SK-N-SH (cell line): ENCODE measurements around the gene ZNF646.

Source experiments
- CHD2 ChIP-seq: fragments of 150-350 bp; IDR thresholded peaks from 2 replicates; pipeline ENCODE4 v1.6.1; 2018; ENCODE audit warnings: low read length; ENCODE audit not compliant: partially characterized antibody
- CTCF ChIP-seq: fragments of 200-600 bp; sonication (generic); IDR thresholded peaks from 2 replicates; pipeline ENCODE4 v1.6.1; 2017; ENCODE audit warnings: antibody characterized with exemption, mild to moderate bottlenecking, moderate library complexity
- ELF1 ChIP-seq: IDR thresholded peaks from 2 replicates; pipeline ENCODE4 v1.4.0; 2012
- JUND ChIP-seq: IDR thresholded peaks from 2 replicates; pipeline ENCODE4 v1.4.0; 2012
- NRF1 ChIP-seq: IDR thresholded peaks from 2 replicates; pipeline ENCODE4 v1.6.1; 2012; ENCODE audit warnings: low read depth, mild to moderate bottlenecking, low read length
- PBX3 ChIP-seq: IDR thresholded peaks from 2 replicates; pipeline ENCODE4; 2012
- POLR2AphosphoS5 ChIP-seq: IDR thresholded peaks from 2 replicates; pipeline ENCODE4 v1.6.1; 2012; ENCODE audit warnings: low read depth, low read length
- RAD21 ChIP-seq: IDR thresholded peaks from 2 replicates; pipeline ENCODE4 v1.6.1; 2012; ENCODE audit warnings: mild to moderate bottlenecking, low read length
- RCOR1 ChIP-seq: fragments of 150-350 bp; IDR thresholded peaks from 2 replicates; pipeline ENCODE4 v1.6.1; 2017; ENCODE audit warnings: antibody characterized with exemption, low read length
- SIN3A ChIP-seq: IDR thresholded peaks from 2 replicates; pipeline ENCODE4 v1.6.1; 2012; ENCODE audit warnings: low read depth, mild to moderate bottlenecking, low read length, moderate library complexity, borderline replicate concordance
- TAF1 ChIP-seq: IDR thresholded peaks from 2 replicates; pipeline ENCODE4 v1.6.1; 2012; ENCODE audit warnings: low read depth, mild to moderate bottlenecking, low read length, moderate library complexity, borderline replicate concordance
- YY1 ChIP-seq: IDR thresholded peaks from 2 replicates; pipeline ENCODE4 v1.4.0; 2012; ENCODE audit warnings: low read depth, mild to moderate bottlenecking

DNA sequence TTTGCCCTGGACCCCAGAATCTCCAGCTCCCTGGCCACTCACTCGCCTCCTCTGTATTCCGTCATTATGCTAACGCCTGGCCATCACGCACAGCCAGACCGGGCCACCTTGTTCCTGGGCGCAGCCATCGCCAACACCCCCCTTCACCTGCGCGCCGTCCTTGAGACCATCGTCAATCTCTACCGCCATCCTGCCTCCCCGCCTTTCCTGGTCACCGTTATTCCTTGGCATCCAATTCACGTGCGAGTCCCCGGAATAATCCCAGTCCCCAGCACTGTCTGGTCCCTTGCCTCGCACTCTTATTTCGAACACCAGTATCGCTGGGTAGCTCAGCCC lies 19.8 kb downstream of the ZNF646 start:
- no peak for TF ChIP-seq CTCF
- no peak for TF ChIP-seq SIN3A
- TF ChIP-seq TAF1 = no peak
- no peak for TF ChIP-seq RAD21
- no peak for TF ChIP-seq ELF1
- no peak for TF ChIP-seq CHD2
- TF ChIP-seq JUND = no peak
- no peak for TF ChIP-seq POLR2AphosphoS5
- no peak for TF ChIP-seq YY1
- no peak for TF ChIP-seq PBX3
- no peak for TF ChIP-seq RCOR1
- TF ChIP-seq NRF1 = no peak
